ENCODE data around the gene HMGN4.

The HMGN4 gene

GRCh38 chr6:26588965-26589364 lies 50.8 kb downstream of the HMGN4 start:
- no peak overlapping the region for H2AFZ ChIP-seq (ENCODE audit: low read depth, low read length)
- peaks cover 10% of the 10 kb centered on the region for H3K27me3 ChIP-seq (ENCODE audit: insufficient read depth, low read length)
- H3K4me1 ChIP-seq (ENCODE audit: insufficient read depth, low read length): no peaks in the 10 kb centered on the region
- no peak overlapping the region for H3K4me3 ChIP-seq (ENCODE audit: low read length)
- H3K36me3 ChIP-seq (ENCODE audit: insufficient read depth, low read length): no peaks in the 10 kb centered on the region
- no peaks in the 10 kb centered on the region for H3K9me3 ChIP-seq (ENCODE audit: low read length)

GRCh38 chr6:26592649-26593048 lies 54.5 kb downstream of the HMGN4 start:
- H3K4me3 ChIP-seq (ENCODE audit: low read length): no peak overlapping the region
- H3K27me3 ChIP-seq (ENCODE audit: insufficient read depth, low read length): peaks cover 14% of the 10 kb centered on the region
- no peaks in the 10 kb centered on the region for H3K9me3 ChIP-seq (ENCODE audit: low read length)
- H3K4me1 ChIP-seq (ENCODE audit: insufficient read depth, low read length): peaks cover 8% of the 10 kb centered on the region
- H3K36me3 ChIP-seq (ENCODE audit: insufficient read depth, low read length): no peaks in the 10 kb centered on the region
- H2AFZ ChIP-seq (ENCODE audit: low read depth, low read length): no peak overlapping the region

DNA sequence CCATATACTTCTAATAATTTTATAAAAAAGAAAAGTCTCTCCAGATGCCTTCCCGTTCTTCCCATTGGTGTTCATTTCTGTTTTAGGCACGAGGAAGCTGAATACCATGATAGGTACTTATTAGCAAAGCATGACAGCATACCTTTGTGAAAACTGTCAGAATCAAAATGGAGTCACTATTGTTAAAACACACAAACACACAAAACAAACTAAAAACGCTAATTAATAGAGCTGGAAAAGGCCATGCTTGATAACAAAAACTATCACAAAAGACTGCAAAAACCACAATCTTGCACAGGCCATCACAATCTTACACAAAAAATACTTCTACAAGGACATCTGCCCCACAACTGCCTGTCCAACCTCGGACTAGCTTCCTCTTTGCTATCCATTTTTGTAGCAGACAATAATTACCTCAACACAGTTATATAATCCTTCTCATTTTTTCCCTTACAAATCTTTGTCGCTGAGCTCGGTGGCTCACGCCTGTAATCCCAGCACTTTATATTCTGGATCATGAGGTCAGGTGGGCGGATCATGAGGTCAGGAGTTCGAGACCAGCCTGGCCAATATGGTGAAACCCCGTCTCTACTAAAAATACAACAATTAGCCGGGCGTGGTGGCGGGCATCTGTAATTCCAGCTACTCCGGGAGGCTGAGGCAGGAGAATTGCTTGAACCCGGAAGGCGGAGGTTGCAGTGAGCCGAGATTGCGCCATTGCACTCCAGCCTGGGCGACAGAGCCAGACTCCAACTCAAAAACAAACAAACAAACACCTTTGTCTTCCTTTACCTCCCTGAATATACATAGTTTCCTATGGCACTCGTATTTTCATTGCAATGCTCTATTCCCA lies 55.3 kb downstream of the HMGN4 start:
- Histone ChIP-seq H3K9me3 (ENCODE audit: low read length) (no peaks in the 10 kb centered on the region), H3K4me1 (ENCODE audit: insufficient read depth, low read length) (peaks cover 15% of the 10 kb centered on the region), H3K27me3 (ENCODE audit: insufficient read depth, low read length) (peaks cover 14% of the 10 kb centered on the region), H3K36me3 (ENCODE audit: insufficient read depth, low read length) (peaks cover 6% of the 10 kb centered on the region), H2AFZ (ENCODE audit: low read depth, low read length) (no peak overlapping the region), H3K4me3 (ENCODE audit: low read length) (no peak overlapping the region)

- Histone ChIP-seq H3K9me3 (ENCODE audit: low read length) (no peaks in the 10 kb centered on the region), H3K4me3 (ENCODE audit: low read length) (no peak overlapping the region), H3K4me1 (ENCODE audit: insufficient read depth, low read length) (peaks cover 15% of the 10 kb centered on the region), H3K36me3 (ENCODE audit: insufficient read depth, low read length) (peaks cover 12% of the 10 kb centered on the region), H3K27me3 (ENCODE audit: insufficient read depth, low read length) (peaks cover 14% of the 10 kb centered on the region), H2AFZ (ENCODE audit: low read depth, low read length) (no peak overlapping the region)
Observed at GRCh38 chr6:26594131-26594498, 55.9 kb downstream of the HMGN4 start.

- Histone ChIP-seq H3K36me3 (ENCODE audit: insufficient read depth, low read length) (peaks cover 20% of the 10 kb centered on the region), H3K27me3 (ENCODE audit: insufficient read depth, low read length) (peaks cover 14% of the 10 kb centered on the region), H3K4me3 (ENCODE audit: low read length) (peak overlapping the region; percentile 75), H3K4me1 (ENCODE audit: insufficient read depth, low read length) (peaks cover 15% of the 10 kb centered on the region), H3K9me3 (ENCODE audit: low read length) (no peaks in the 10 kb centered on the region), H2AFZ (ENCODE audit: low read depth, low read length) (no peak overlapping the region)
Observed at GRCh38 chr6:26594730-26595632, 56.8 kb downstream of the HMGN4 start.

DNA sequence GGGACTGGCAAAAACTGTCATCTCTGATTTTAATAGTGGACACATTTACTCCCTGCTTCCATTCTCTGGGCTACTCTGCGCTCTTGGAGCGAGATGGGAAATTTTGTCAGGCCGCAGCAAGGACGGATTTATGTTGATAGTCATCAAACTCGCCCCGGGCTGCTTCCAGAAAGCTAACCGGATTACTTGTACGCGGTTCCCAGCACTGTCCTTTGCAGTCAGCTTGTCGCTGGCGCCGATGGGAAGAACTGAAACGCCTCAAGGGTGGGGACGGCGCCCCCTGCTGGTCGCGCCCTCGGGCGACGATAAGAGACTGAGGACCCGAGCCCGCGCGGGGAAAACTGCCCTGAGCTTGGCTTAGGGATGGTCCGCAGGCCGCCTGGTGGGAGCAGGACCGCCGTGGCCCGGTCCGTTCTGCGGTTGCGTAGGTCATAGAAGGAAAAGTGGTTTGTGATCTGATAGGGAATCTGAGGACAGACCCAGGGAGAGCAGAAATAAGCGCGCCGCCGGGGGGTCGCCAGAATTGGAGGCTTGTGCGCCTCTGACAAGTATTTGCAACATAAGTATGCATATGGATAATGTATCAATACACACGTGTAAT lies 57.6 kb downstream of the HMGN4 start:
- peaks cover 15% of the 10 kb centered on the region for H3K4me1 ChIP-seq (ENCODE audit: insufficient read depth, low read length)
- H2AFZ ChIP-seq (ENCODE audit: low read depth, low read length): no peak overlapping the region
- peaks cover 14% of the 10 kb centered on the region for H3K27me3 ChIP-seq (ENCODE audit: insufficient read depth, low read length)
- peaks cover 21% of the 10 kb centered on the region for H3K36me3 ChIP-seq (ENCODE audit: insufficient read depth, low read length)
- H3K9me3 ChIP-seq (ENCODE audit: low read length): no peaks in the 10 kb centered on the region
- H3K4me3 ChIP-seq (ENCODE audit: low read length): peak overlapping the region; percentile 75

Data from neuron (in vitro differentiated cells).